GM10248 (cell line): ENCODE data around the gene RASAL2.

Experiments
- CTCF ChIA-PET: fragments of 300-600 bp; sonication (Branson Sonifier 250); formaldehyde crosslinking; extraction: SDS; loops from one replicate; lab custom pipeline; 2021; ENCODE audit warnings: antibody characterized with exemption; lab: Yijun Ruan, JAX
- POLR2A ChIA-PET: fragments of 350-650 bp; sonication (Branson Sonifier 250); formaldehyde crosslinking; extraction: SDS; loops from one replicate; lab custom pipeline; 2020; ENCODE audit warnings: antibody characterized with exemption; lab: Yijun Ruan, JAX
- DNase-seq: peaks from one replicate; pipeline ENCODE4 v3.0.0; 2012; ENCODE audit errors: extremely low spot score
- TF ChIP-seq, protein P1 (sequence below): IDR thresholded peaks from 2 replicates; pipeline ENCODE4 v1.5.1; 2012; ENCODE audit warnings: mild to moderate bottlenecking, low read depth; ENCODE audit errors: extremely low read depth, missing control alignments, control extremely low read depth

RASAL2 gene

DNA sequence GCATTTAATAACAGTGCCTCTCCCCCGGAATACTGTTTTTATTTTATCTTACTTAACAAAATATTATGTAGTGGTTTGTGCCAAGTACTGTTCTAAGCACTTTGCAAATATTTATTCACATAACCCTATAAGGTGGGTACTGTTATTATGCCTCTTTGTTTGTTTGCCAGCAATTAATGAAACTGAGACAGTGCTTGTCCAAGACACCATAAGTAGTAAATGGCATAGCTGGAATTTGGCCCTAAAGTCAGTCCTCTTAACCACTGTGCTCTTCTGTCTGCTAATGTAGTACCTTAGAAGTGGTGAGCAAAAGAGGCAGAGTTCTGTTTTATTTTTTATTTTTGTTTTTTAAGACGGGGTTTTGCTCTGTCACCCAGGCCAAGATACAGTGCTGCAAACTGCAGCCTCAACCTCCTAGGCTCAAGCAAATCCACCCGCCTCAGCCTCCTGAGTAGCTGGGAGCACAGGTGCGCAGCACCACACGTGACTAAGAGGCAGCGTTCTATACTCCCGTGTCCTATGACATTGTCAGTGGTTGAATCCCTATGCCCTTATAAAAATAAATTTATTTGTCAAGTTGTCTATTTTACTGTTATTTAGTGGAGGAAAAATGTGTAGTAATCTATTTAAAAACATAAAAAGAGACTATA, 237.1 kb downstream of the RASAL2 start:
- DNase-seq, result no peak
- ChIA-PET POLR2A (no interaction called here), CTCF (no interaction called here)
- TF ChIP-seq, protein P1, sequence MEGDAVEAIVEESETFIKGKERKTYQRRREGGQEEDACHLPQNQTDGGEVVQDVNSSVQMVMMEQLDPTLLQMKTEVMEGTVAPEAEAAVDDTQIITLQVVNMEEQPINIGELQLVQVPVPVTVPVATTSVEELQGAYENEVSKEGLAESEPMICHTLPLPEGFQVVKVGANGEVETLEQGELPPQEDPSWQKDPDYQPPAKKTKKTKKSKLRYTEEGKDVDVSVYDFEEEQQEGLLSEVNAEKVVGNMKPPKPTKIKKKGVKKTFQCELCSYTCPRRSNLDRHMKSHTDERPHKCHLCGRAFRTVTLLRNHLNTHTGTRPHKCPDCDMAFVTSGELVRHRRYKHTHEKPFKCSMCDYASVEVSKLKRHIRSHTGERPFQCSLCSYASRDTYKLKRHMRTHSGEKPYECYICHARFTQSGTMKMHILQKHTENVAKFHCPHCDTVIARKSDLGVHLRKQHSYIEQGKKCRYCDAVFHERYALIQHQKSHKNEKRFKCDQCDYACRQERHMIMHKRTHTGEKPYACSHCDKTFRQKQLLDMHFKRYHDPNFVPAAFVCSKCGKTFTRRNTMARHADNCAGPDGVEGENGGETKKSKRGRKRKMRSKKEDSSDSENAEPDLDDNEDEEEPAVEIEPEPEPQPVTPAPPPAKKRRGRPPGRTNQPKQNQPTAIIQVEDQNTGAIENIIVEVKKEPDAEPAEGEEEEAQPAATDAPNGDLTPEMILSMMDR, result no peak

DNA sequence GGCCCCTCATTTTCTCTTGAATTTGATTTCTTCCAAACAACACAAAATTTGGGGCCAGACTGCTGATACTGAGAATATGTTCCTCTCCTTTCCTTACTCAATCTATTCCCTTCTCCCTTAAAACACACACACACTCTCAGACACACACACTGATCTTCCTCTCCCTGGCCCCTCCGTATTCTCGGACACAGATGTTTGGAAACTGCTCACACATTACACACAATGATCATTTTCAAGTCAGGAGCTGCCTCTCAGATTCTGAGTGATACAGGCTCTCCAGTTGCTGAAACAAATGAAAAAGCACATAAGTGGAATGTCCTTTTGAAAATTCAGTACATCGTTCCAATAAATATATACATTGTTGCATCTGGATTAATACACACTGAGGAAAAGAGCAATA, 241.5 kb downstream of the RASAL2 start:
- ChIA-PET POLR2A (no interaction called here), CTCF (interaction anchor here (3.2 kb wide), 1 partner anchor 36 kb away, joined by 9 read pairs; no protein-coding TSS in a partner anchor)
- TF ChIP-seq, protein P1, result no peak
- DNase-seq, result no peak

DNA sequence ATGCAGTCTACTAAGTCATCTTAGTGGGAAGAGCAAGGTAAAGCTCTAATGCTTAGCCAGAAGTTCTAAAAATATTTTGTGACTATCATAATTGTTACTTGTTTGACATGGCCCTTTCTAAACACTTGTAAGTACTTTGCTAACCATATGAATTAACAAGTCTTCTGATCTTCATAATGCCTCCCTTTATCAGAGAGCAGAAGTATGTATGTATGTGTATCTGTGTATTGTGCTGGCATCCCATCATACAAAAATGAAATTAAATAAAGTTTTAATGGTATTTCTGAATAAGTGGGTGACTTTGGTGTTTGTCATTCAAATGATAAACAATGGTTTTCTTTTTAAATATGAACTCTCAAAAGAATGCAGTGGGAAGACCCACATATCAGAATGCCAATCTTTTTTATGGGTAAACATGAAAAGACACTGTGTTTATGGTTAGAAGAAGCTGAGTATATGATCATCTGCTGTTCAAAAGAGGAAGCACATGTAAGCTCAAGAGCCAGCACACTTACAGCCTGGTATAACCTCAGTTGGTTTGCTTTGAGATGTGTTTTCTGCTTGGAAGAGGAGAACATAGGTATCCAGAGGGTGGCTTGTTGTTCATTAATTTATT, 243.3 kb downstream of the RASAL2 start:
- POLR2A ChIA-PET, result no interaction called here

DNA sequence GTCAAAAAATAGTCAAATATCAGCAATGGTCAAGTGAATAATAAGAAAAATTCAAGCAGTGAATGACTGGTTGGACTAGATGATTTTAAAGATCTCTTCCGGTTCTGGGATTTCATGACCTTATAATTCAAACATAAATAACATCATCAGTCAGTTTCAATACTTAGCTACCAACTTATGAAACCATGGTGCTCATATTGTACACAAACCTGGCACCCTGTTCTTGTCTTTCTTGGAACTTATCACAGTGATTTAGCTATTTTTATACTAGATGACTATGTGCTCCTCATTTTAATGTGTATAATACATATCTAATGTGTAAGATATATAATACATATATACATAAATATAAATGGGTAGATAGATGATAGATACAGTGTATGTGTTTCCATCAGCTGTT, 245.9 kb downstream of the RASAL2 start:
- TF ChIP-seq, protein P1, result no peak
- CTCF ChIA-PET, result interaction anchor here (0.6 to 2.1 kb wide), 4 partner anchors 29 to 524 kb away, joined by 3 to 7 read pairs (median 4); no protein-coding TSS in a partner anchor
- POLR2A ChIA-PET, result no interaction called here
- no peak for DNase-seq

More for the DNA sequence above, 243.3 kb downstream of the RASAL2 start:
- CTCF ChIA-PET, result interaction anchor here (0.9 to 3.2 kb wide), 3 partner anchors 8 to 37 kb away, joined by 3 to 9 read pairs (median 3); no protein-coding TSS in a partner anchor
- no peak for DNase-seq
- TF ChIP-seq, protein P1, result no peak

DNA sequence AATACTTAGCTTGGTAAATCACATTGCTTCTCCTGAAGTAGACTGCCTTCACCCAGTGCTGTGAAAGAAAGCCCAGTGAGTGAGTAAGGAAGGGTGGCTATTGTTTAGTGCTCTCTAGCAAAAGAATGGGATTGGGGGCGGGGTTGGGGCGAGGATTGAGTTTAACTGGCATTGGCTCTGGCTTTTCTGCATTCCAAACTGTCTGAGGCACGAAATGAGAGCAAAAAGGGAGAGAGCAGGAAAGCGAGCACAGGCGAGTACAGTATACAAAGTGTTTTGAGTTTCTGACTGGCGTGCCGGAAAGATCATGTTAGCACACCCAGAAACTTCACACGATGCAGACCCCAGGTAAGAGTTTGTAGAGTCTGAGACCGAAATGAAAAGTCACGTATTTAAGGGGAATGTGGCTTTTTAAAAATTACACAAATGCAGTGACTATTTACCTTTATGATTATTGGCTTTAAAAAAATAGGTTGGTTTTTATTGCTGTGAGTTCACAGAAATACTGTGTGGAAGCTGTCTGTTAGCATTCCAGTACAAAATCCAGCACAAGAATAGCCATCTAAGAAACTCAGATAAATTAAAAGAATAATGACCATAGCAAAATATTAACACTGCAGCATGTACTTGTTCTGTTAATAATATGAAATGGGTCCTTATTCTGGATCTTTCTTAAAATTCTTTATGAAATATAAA, 247.5 kb downstream of the RASAL2 start:
- no peak for DNase-seq
- TF ChIP-seq, protein P1, result no peak
- CTCF ChIA-PET, result interaction anchor here (1.6 to 2.1 kb wide), 2 partner anchors 31 to 42 kb away, joined by 5 to 7 read pairs; no protein-coding TSS in a partner anchor
- POLR2A ChIA-PET, result no interaction called here

DNA sequence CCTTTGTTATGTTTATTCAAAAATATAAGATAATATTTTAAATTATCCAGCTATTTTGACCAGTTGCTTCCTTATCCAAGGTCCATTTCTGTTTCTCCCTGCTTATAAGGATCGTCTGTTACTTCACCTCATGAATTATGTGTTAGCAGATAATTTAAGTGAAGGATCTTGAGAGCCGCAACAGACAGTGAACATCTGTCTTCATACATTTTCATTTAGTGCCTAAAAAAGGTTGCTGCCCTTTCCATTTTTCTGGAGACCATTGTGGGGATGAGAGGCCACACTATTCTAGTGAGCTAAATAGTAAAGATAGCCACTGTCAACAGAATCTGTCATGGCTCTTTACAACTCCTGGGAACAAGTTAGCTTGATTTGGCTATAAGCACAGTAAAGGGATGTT, 248.8 kb downstream of the RASAL2 start:
- ChIA-PET CTCF (interaction anchor here (3.4 kb wide), 1 partner anchor 43 kb away, joined by 10 read pairs; no protein-coding TSS in a partner anchor), POLR2A (no interaction called here)
- DNase-seq, result no peak

More for the DNA sequence above, 248.8 kb downstream of the RASAL2 start:
- TF ChIP-seq, protein P1, result no peak
